Vagina (tissue), 2 donors: ENCODE measurements around the gene B4GALT3.

Experiments used
- POLR2A ChIP-seq, 2 donors: fragments of 450-650 bp; IDR thresholded peaks; one replicate each; pipeline ENCODE4 v1.6.1; 2017; ENCODE audit warnings: antibody characterized with exemption in 2 of 2, mild to moderate bottlenecking in 2 of 2, moderate library complexity in 2 of 2
- POLR2AphosphoS5 ChIP-seq, 2 donors: sonication (generic); formaldehyde crosslinking; IDR thresholded peaks; one replicate each; pipeline ENCODE4 v1.9.0; 2017; ENCODE audit warnings: antibody characterized with exemption in 2 of 2, mild to moderate bottlenecking in 2 of 2, low read depth in 1 of 2; ENCODE audit not compliant: insufficient read depth in 1 of 2
- TF ChIP-seq, protein P1 (sequence below), 3 experiments: fragments of 450-650 bp in 2 of 3; fragments of 200-600 bp in 1 of 3; sonication (generic) in 1 of 3; IDR thresholded peaks; one replicate each; pipeline ENCODE4 v1.5.1; 2017 to 2019; ENCODE audit warnings: antibody characterized with exemption in 3 of 3, mild to moderate bottlenecking in 2 of 3, moderate library complexity in 2 of 3

- TF ChIP-seq, protein P1, sequence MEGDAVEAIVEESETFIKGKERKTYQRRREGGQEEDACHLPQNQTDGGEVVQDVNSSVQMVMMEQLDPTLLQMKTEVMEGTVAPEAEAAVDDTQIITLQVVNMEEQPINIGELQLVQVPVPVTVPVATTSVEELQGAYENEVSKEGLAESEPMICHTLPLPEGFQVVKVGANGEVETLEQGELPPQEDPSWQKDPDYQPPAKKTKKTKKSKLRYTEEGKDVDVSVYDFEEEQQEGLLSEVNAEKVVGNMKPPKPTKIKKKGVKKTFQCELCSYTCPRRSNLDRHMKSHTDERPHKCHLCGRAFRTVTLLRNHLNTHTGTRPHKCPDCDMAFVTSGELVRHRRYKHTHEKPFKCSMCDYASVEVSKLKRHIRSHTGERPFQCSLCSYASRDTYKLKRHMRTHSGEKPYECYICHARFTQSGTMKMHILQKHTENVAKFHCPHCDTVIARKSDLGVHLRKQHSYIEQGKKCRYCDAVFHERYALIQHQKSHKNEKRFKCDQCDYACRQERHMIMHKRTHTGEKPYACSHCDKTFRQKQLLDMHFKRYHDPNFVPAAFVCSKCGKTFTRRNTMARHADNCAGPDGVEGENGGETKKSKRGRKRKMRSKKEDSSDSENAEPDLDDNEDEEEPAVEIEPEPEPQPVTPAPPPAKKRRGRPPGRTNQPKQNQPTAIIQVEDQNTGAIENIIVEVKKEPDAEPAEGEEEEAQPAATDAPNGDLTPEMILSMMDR (IDR thresholded peaks at IDR 0.05) = no peak
- TF ChIP-seq POLR2AphosphoS5 (IDR thresholded peaks at IDR 0.05; ENCODE audit: insufficient read depth in 1 of 2, low read depth in 1 of 2) (no peak), POLR2A (IDR thresholded peaks at IDR 0.05) (no peak)
Measured at GRCh38 chr1:161137881-161138280, 39.4 kb downstream of the B4GALT3 start.
